ENCODE data around the gene TRIL. TPM values are rescaled to one million over a fixed set of nuclear protein-coding genes. Genes with fewer than 3 reads are reported as not detected.
A peak's percentile ranks its signal among the peaks of the same experiment; 100 is the strongest.

Gene TRIL
- total RNA-seq, 1 experiment from 2014 or later = 0.11 TPM

DNA sequence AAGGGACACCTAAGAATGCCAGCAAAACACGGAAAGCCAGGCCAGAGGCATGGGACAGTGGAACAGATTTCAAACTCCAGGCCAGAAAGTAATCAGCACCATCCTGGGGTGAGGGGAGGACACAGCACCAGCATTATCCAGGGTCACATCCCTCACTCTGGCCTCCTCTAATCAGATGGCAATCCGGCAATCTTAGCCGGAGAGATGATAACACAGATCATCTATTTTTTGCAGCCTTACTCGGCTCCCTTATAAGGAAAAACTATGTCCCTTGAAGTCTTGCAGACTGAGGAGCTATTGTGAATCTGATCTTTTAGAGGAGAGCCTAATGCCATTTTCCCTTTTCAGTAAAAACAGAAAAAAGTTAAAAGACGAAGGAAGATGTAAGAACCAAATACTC lies 16.5 kb downstream of the TRIL start:
- no peak for DNase-seq (ENCODE audit: low read depth)

DNA sequence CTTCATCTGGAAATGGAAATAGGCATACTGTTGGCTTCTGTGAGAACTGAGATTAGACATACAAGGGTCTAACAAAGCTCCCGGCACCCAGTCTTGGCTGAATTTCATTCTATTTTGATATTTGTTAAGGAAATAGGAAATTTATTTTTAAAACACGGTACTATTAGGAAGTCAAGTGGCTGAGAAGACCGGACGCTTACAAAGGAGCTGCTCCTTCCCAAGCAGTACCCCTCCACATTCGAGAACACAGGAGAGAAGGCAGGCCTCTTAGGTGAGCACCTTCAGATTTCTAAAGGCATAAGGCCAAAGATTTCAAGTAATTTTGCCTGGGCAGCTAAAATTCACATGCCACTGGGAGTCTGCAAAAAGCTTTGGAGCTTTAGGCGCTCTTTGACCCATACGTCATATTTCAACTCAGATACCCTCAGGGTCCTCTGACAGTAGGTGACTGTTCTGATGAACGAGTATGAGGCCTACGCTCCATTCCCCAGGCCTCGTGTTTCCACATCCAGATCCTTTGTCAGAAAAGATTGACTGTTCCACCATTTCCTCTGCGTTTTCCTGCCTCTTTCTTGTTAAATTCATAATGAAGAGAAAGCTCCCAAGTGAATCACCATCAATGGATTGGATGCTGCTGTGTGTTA lies 17.3 kb downstream of the TRIL start:
- no peak for DNase-seq (ENCODE audit: low read depth)

DNA sequence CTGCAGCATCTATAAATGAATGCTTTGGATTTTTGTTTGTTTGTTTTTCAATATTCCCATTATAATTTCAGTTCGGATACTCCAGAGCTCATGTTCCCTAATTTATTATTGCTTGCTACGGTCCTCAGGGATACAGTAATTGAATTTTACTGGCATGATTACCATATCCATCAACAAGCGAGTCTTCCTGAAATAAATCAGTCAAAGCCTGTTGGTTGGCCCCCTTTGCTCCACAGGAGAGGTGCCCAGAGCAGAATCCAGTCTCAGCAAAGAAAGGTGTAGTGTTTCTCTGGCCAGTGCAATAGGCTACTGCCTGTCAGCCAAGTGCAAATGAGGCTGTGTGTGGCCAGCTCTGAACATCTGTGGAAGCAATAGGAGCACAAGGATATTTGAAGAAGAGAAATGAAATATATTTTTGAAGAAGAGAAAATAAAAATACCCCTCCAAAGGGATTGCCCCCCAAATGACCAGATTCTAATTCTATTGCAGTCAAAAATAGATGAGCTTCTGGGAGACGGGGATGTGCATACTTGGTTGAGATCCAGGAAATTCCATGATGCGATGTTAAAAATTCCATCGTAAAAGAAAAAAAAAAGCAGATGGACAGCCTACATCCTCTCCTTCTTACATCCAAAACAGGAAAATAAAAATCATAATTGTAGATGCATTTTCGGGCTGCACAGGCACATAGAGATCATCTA lies 18.1 kb downstream of the TRIL start:
- DNase-seq (ENCODE audit: low read depth) = no peak

DNA sequence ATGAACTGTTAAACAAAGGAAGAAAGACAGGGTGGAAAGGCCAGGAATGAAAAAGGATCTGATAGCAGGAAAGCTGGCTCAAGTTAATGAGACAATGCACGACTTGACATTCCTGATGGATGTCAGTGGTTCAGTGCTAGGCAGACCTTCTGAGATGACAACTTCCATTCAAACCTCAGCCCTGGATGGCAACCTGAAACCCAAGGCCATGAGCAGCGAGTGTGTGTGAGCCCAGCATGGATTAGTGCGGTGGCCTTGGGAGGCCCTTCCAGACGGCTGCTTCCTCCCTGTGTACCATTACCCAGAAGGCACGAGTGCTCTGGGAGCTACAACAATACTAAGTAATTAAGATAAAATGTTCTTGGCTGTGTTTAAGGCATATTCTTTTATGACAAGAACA lies 18.8 kb downstream of the TRIL start:
- no peak for DNase-seq (ENCODE audit: low read depth)

DNA sequence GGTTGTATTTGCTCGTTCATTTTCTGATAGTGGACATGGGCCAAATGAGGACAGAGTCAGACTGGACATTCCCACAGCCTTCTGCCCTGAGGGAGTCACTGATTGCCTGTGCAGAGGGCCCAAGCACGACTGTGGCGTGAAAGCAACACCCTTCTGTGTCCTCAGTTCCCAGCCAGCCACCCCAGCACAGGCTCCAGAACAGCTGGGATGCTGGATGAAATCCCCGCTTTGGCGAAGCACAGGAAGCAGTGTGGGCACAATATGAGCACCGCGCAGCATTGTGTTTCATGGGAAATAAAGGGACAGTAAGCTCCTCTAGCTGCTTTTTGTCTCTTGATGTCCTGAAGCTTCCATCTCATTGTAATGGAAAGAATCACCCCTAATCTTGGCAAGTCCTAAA lies 20.5 kb downstream of the TRIL start:
- DNase-seq (ENCODE audit: low read depth) = no peak

DNA sequence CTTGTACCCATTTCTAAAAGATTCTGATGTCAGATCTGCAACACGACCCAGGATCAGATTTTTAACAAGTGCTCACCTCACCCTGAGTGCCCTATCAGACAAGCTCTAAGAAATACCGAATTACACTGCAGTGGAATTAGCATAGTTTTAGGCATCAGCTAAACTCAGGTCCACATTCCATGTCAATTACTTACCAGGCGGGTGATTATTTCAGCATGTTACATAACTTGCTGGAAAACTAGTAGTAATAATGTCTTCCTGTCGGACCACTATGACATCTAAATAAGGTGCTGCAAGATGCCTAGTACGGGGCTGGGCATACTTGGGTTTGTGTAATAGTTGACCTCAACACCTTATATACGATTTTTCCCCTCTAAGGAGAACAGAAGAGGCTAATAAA lies 21.0 kb downstream of the TRIL start:
- DNase-seq (ENCODE audit: low read depth) = no peak

DNA sequence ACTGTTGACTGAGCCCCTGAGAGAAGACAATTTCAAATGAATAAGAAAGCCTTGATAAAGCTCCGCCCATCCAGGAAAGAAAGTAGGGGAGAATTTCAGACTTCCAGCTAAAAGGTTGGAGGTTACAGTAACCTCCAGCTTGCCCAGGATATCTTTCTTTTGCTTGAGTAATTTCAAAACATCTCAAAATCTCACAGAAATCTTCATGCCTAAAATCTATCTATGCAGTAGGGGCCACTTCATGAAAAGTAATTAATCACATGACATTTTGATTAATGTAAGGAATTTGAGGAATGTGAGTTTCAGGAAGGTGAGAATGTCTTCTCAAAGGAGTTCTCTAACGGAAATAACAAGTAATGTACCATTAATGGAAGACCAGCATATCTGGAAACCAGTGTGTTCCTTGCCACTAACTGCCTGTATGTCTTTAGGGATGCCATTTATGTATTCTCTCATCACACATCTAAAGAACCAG lies 24.2 kb downstream of the TRIL start:
- no peak for DNase-seq (ENCODE audit: low read depth)

DNA sequence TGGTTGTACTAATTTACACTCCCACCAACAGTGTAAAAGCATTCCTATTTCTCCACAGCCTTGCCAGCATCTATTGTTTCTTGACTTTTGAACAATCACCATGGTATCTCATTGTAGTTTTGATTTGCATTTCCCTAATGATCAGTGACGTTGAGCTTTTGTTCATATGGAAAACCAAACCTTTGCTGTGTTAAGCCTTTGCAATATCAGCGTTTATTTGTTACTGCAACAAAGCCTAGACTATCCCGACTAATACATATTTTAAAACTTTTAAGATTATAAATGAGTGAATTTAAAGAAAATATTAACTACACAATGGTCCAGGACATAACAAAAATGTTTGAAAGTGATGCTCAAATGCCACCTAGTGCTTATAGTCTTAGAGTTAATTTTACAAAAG lies 26.6 kb downstream of the TRIL start:
- no peak for DNase-seq (ENCODE audit: low read depth)

DNA sequence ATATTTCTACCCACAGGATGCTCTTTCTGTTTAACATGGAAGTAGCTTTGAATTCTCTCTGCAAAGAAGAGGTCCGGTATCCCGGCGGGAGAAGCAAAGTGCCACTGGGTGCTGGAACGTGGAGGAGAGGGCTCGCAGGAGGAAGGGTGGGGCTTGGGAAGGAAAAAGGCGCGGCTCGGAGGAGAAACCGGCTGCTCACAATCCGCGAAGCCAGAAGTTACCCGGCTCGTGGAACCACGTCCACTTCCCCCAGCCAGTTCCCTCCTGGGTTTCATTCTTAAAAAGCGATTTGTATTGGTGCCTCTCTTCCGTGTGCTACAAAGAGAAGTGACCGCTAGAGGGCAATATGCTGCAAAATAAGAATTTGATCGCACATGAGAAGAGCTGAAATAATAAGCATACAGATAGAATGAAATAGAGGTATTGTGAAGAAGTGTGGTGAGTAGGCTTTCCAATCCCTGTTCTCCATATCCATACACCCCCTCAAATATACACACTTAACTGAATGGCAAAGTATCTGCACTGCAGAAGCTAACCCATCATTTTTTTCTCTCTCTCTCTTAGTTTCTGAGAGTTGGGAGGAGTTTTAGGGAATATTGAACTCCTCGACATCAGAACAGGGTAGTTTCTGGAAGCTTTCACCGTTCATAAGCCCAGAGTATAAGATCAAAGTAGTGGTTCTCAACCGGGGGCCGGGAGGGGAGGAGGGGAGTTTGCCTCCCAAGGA lies 31.1 kb downstream of the TRIL start:
- peak; percentile 90 for DNase-seq (ENCODE audit: low read depth)

DNA sequence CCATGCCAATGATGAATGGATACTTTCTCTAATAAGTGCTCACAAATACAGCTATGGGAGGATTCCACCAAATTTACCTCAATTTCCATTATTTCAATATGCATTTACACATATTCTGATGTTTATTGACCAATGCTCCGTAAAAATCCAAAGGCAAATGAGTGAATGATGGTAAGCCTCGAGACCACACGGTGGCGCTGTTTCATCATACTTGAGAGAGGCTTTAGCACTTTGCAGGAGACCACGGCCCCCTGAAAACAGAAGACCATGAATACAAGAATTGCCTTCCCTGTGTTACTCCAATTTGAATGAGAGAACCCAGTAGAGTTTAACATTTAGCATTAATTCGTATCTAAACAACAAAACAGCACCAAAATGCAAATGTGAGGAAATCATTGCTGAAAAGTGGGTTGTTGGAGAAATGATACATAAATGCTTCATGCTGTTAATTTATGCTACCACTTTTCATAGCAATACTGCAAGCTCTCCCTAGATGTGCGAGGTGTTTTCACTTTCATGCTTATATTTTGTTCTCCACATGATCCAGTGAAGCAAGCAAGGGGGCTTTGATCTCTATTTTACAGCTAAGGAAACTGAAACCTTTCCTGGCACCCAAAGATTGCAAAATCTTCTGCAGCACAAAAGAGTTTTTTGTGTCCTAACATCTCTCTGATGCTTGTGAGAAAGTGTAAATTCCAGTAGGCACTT lies 35.4 kb downstream of the TRIL start:
- DNase-seq (ENCODE audit: low read depth) = peak; percentile 88

DNA sequence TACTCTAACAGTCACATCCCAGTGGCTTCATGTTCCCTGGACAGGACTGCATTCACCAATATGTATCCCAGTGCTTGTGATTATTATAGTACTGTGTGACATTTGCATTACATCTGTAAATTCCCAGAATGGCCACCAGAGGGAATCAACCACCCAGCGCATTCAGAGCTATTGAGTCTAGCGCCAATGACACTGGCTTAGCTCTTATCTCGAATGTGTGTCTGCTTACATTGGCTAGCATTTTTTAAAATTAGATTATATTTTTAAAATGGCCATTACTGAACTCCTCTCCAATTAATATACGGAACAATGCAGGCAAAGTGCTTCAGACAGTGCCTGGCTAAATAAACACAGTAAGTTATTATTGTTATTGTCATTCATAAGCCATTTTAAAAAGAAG lies 36.3 kb downstream of the TRIL start:
- peak; percentile 76 for DNase-seq (ENCODE audit: low read depth)

DNA sequence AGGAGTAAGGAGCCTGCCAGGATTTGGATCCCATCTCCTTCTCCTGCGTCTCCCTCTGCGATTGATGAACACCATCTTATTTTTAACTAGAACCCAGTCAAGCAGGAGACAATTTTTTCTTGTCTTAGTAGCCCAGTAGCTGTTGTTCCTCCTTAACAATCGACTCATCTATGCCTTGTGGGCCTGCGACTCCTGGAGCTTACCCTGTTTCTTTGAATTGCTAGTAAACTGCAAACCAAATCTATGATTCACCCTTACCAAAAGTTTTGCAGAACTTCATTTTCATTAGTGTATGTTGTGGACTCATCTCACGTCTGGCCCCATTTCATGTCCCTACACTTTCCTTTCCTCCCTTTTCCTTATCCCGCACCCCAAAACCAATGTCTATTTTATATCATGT lies 37.7 kb downstream of the TRIL start:
- DNase-seq (ENCODE audit: low read depth) = no peak

DNA sequence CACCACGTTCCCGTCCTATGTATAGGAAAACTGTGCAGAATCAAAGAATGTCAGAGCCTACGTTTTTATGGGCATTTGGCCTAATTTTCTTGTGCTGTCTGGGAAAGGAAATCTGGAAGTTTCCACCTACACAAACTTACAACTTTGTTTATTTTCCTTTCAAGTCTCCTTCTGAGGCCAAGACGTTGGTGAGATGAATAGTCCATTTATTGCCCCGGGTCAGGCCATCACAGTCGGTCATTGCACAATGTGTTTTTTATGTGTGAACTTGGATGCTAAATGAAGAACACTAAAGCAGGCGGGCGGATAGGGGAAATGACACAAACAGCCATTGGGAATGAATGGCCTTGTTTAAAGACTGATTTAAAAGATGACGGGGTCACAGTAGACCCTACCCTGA lies 38.6 kb downstream of the TRIL start:
- no peak for DNase-seq (ENCODE audit: low read depth)

DNA sequence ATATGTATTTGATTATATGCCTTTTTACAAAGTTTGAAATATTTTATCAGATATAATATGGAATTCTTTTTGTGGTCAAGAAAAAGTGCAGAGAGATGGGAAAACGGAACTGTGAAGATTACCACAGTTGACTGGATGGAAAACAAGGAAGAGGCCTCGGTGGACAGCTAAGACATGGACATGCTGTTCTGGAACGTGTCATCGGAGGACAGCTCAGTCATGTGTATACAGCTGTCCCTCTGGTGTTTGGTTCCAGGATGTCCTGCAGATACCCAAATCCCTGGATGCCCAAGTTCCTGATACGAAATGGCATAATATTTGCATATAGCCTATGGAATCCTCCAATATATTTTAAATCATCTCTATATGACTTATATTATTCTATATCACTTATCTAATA lies 49.4 kb downstream of the TRIL start:
- no peak for DNase-seq (ENCODE audit: low read depth)

DNA sequence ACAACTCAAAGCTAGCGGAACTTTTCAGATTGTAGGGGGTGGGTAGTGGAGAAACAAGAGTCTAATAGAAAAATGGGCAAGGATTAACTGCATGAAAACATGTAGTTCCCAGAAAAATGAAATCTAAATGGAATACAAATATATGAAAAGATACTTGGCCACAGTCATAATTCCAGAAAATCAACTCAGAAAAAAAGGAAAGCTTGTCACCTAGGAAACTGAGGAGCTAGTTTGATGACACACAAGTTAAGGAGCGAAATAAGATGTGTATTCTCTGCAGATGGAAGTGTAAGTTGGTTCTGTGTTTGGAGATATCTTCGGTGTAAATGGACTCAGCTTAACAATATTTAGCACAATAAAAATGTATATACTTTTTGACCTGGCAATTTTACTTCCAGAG lies 52.7 kb downstream of the TRIL start:
- DNase-seq (ENCODE audit: low read depth) = no peak

DNA sequence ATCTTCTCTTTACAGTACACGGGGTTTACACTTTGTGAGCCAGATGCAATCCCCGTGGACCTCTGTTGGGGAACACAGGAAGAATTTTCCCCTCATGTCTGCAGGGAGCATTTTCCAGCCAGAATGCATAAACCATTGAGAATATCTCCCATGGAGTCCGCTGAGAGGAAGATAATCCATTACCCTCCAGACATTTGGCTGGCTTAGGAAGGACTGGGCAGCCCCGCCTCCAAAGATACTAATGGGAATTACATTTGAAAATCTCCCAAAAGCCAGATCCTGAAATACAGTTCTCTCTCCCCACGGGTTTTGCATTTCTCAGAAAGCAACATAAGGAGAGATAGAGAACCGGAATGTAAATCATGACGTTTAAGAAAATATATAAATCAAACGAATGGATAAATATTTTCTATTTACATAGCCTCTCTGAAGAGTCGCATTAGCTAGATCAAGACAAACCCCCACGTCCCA lies 53.5 kb downstream of the TRIL start:
- peak; percentile 42 for DNase-seq (ENCODE audit: low read depth)

DNA sequence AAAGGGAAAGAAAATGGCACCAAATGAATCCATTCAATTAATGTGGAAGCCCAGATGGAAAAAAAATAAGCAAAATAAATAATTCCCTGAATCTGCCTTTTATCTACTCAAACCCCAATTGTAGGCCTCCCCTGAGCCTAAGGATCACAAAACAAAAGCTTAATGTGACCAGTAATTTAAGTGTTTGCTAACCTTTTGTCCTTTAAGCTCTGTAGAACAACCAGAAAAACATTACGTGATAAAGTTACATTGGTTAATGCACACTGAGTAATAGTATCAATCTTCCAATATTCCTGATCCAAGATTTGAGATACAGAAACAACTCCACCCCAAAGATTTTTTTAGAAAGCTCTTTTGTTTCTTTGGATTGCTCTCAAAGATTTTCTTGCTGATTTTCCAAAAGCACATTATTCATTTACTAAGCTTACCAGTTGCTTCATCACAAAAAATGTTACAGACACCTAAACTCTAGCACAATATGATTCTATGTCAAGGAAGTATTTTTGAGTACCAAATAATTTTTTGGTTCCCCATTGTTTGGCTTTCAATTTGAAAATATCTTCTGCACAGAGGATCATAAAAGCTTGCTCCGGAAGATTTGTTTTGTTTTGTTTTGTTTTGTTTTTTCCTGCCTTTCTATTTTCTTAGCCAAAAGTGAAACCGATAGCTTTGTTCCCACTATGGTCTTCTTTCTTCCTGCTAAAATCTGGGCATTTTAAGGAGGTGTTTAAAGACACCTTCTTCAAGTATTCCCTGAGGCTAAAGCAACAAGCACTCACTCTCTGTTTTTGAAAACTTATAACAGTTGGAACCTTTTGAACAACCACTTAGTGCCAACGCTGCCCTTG lies 54.2 kb downstream of the TRIL start:
- DNase-seq (ENCODE audit: low read depth) = no peak
